Parathyroid adenoma (tissue), 2 donors: Measurements from ENCODE around the gene VRK3.

Experiments
- H2AFZ ChIP-seq: fragments of 300-600 bp; sonication (generic); one replicate; pipeline ENCODE4 v1.7.0; 2017; ENCODE audit warnings: antibody characterized with exemption, mild to moderate bottlenecking
- H3K27ac ChIP-seq: fragments of 300-600 bp; sonication (generic); one replicate; pipeline ENCODE4 v1.7.0; 2017
- H3K27me3 ChIP-seq: fragments of 300-600 bp; sonication (generic); one replicate; pipeline ENCODE4 v1.7.0; 2017; ENCODE audit warnings: low read length; ENCODE audit not compliant: control insufficient read depth, insufficient read depth
- H3K36me3 ChIP-seq: fragments of 300-600 bp; sonication (generic); one replicate; pipeline ENCODE4 v1.7.0; 2017; ENCODE audit warnings: low read length; ENCODE audit not compliant: control insufficient read depth, insufficient read depth
- H3K4me1 ChIP-seq: fragments of 300-600 bp; sonication (generic); one replicate; pipeline ENCODE4 v1.7.0; 2017; ENCODE audit warnings: control low read depth
- H3K4me2 ChIP-seq: fragments of 300-600 bp; sonication (generic); one replicate; pipeline ENCODE4 v1.7.0; 2017; ENCODE audit warnings: low read length
- H3K4me3 ChIP-seq: fragments of 300-600 bp; sonication (generic); one replicate; pipeline ENCODE4 v1.7.0; 2017; ENCODE audit warnings: low read depth, low read length
- H3K79me2 ChIP-seq: fragments of 300-600 bp; sonication (generic); one replicate; pipeline ENCODE4 v1.7.0; 2017; ENCODE audit warnings: control low read depth
- H3K9ac ChIP-seq: fragments of 300-600 bp; sonication (generic); one replicate; pipeline ENCODE4 v1.7.0; 2017; ENCODE audit warnings: mild to moderate bottlenecking
- H3K9me3 ChIP-seq: fragments of 300-600 bp; sonication (generic); one replicate; pipeline ENCODE4 v1.7.0; 2017; ENCODE audit warnings: low read length; ENCODE audit not compliant: control insufficient read depth
- TF ChIP-seq, protein P1 (sequence below): fragments of 300-600 bp; sonication (generic); IDR thresholded peaks from one replicate; pipeline ENCODE4 v1.7.0; 2017; ENCODE audit warnings: antibody characterized with exemption, mild to moderate bottlenecking
- donor health status: primary hyperparathyroidism.

The VRK3 gene

GRCh38 chr19:49978324-49978723 lies 46.8 kb downstream of the VRK3 start:
- no peaks in the 10 kb centered on the region for H3K4me1 ChIP-seq
- H2AFZ ChIP-seq: no peak overlapping the region
- H3K27me3 ChIP-seq: no peaks in the 10 kb centered on the region
- H3K4me2 ChIP-seq: no peak overlapping the region
- H3K4me3 ChIP-seq: no peak overlapping the region
- H3K27ac ChIP-seq: no peak overlapping the region
- no peak overlapping the region for H3K9ac ChIP-seq
- no peaks in the 10 kb centered on the region for H3K36me3 ChIP-seq
- no peaks in the 10 kb centered on the region for H3K79me2 ChIP-seq
- H3K9me3 ChIP-seq: no peaks in the 10 kb centered on the region
- TF ChIP-seq, protein P1, sequence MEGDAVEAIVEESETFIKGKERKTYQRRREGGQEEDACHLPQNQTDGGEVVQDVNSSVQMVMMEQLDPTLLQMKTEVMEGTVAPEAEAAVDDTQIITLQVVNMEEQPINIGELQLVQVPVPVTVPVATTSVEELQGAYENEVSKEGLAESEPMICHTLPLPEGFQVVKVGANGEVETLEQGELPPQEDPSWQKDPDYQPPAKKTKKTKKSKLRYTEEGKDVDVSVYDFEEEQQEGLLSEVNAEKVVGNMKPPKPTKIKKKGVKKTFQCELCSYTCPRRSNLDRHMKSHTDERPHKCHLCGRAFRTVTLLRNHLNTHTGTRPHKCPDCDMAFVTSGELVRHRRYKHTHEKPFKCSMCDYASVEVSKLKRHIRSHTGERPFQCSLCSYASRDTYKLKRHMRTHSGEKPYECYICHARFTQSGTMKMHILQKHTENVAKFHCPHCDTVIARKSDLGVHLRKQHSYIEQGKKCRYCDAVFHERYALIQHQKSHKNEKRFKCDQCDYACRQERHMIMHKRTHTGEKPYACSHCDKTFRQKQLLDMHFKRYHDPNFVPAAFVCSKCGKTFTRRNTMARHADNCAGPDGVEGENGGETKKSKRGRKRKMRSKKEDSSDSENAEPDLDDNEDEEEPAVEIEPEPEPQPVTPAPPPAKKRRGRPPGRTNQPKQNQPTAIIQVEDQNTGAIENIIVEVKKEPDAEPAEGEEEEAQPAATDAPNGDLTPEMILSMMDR: no peak

- Histone ChIP-seq H3K79me2 (no peaks in the 10 kb centered on the region), H3K4me3 (no peak overlapping the region), H3K27ac (no peak overlapping the region), H3K9me3 (no peaks in the 10 kb centered on the region), H2AFZ (no peak overlapping the region), H3K9ac (no peak overlapping the region), H3K27me3 (no peaks in the 10 kb centered on the region), H3K4me2 (no peak overlapping the region), H3K4me1 (no peaks in the 10 kb centered on the region), H3K36me3 (no peaks in the 10 kb centered on the region)
- TF ChIP-seq, protein P1: no peak
Observed at GRCh38 chr19:49977881-49978280, 47.3 kb downstream of the VRK3 start.

DNA sequence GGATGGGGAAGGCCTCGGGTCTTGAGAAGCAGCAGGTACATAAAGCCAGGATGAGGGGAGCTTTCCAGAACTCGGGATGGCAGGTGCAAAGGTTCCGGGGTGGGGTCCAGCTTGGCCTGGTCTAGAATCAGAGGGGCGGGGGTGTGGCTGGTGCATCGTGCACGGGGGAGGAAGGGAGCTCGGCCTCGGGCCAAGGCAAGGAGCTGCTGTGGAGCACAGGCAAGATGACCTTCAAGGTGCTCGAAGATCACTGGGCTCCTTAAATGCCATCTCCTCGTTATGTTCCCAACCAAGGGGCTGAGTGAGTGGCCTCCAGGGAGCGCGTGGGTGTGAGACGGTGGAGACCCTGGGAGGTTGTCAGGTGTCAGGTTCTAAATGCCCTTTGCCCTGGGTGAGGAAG lies 48.1 kb downstream of the VRK3 start:
- H3K36me3 ChIP-seq: no peaks in the 10 kb centered on the region
- H3K79me2 ChIP-seq: no peaks in the 10 kb centered on the region
- H3K27me3 ChIP-seq: no peaks in the 10 kb centered on the region
- H3K4me3 ChIP-seq: no peak overlapping the region
- H3K4me2 ChIP-seq: no peak overlapping the region
- H3K9me3 ChIP-seq: no peaks in the 10 kb centered on the region
- H2AFZ ChIP-seq: no peak overlapping the region
- H3K4me1 ChIP-seq: peaks cover 5% of the 10 kb centered on the region
- no peak overlapping the region for H3K27ac ChIP-seq
- no peak overlapping the region for H3K9ac ChIP-seq
- TF ChIP-seq, protein P1: no peak

- Histone ChIP-seq H3K79me2 (no peaks in the 10 kb centered on the region), H3K4me2 (no peak overlapping the region), H3K4me3 (no peak overlapping the region), H3K4me1 (peaks cover 7% of the 10 kb centered on the region), H3K27me3 (no peaks in the 10 kb centered on the region), H3K9ac (no peak overlapping the region), H2AFZ (no peak overlapping the region), H3K9me3 (no peaks in the 10 kb centered on the region), H3K36me3 (no peaks in the 10 kb centered on the region), H3K27ac (no peak overlapping the region)
- TF ChIP-seq, protein P1: no peak
Observed at GRCh38 chr19:49976496-49976895, 48.7 kb downstream of the VRK3 start.

- peaks cover 7% of the 10 kb centered on the region for H3K4me1 ChIP-seq
- no peak overlapping the region for H2AFZ ChIP-seq
- no peaks in the 10 kb centered on the region for H3K36me3 ChIP-seq
- H3K4me2 ChIP-seq: no peak overlapping the region
- H3K27me3 ChIP-seq: no peaks in the 10 kb centered on the region
- H3K9ac ChIP-seq: no peak overlapping the region
- TF ChIP-seq, protein P1: no peak
- H3K9me3 ChIP-seq: no peaks in the 10 kb centered on the region
- H3K79me2 ChIP-seq: no peaks in the 10 kb centered on the region
- H3K4me3 ChIP-seq: no peak overlapping the region
- H3K27ac ChIP-seq: no peak overlapping the region
Observed at GRCh38 chr19:49975051-49975450, 50.1 kb downstream of the VRK3 start.
